Stimulated activated CD4-positive, alpha-beta T cell treated with anti-CD3 and anti-CD28 coated beads, Interleukin-12 subunit alpha, Interleukin-12 subunit beta, amount 100 ng/mL, for 4 hours (primary cell): ENCODE measurements around the gene TNFSF15.
"Not testable (repeated sequence)": the region's sequence is repeated elsewhere in the genome, so short reads cannot be mapped to it uniquely, and the experiment has no call there.

ENCODE experiments used
- DNase-seq: peaks from one replicate; pipeline ENCODE4 v3.0.0-alpha.2; 2020

Gene TNFSF15

DNA sequence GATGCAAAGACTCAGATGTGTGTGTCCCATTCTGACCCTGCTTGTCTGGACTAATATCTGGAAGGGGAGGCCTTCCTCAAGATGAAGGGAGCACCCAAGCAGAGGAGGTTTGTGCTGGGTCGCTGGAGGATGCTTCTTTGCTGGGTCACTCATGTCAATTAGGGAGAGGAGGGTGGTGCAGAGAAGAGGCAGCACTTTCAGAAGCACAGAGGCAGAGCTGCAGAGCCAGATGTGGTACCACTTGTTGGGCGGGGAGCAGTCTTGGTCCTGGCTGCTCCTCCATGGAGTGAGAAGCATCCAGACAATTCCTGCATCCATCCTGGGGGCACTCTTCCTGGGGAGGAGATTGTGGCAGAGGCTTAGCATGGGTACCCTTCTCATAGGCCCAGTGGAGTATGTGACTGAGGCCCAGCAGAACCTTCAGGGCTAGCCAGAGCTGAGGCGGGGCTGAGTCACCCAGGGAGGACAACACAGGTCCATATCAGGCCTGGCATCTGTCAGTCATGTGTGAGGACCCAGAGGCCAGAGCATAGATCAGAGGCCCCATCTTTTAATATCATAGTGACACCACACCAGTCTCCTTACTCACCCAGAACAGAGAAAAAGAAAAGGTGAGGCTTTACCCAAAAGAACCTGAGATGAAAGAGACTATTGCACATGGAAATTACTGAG, 59.8 kb downstream of the TNFSF15 start:
- no peak for DNase-seq

DNA sequence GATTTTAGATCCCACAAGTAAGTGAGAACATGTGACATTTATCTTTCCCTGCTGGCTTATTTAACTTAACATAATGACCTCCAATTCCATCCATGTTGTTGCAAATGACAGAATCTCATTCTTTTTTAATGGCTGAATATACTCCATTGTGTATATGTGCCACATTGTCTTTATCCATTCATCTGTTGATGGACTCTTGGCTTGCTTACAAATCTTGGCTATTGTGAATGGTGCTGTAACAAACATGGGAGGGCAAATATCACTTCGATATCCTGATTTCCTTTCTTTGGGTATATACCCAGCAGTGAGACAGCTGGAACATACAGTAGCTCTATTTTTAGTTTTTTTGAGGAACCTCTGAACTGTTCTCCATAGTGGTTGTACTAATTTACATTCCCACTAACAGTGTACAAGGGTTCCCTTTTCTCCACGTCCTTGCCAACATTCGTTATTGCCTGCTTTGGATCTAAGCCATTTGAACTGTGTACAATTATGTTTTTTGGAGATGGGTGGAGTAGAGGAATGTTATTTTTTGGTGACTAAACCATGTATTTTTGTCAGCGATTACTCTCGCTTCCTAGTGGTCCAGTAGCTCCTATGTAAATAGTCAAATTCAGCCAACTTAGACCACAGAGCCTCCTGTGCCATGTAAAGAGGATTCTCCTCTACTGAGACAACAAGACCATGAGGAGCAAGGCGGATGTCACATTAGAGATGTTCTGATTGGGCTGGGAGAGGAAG, 60.6 kb downstream of the TNFSF15 start:
- DNase-seq: no peak

GRCh38 chr9:114743446-114743845, 62.4 kb downstream of the TNFSF15 start:
- no peak for DNase-seq

GRCh38 chr9:114742947-114743346, 62.9 kb downstream of the TNFSF15 start:
- DNase-seq: no peak

- not testable (repeated sequence) for DNase-seq
These were observed 64.3 kb downstream of the TNFSF15 start for GRCh38 chr9:114741521-114741920.

DNA sequence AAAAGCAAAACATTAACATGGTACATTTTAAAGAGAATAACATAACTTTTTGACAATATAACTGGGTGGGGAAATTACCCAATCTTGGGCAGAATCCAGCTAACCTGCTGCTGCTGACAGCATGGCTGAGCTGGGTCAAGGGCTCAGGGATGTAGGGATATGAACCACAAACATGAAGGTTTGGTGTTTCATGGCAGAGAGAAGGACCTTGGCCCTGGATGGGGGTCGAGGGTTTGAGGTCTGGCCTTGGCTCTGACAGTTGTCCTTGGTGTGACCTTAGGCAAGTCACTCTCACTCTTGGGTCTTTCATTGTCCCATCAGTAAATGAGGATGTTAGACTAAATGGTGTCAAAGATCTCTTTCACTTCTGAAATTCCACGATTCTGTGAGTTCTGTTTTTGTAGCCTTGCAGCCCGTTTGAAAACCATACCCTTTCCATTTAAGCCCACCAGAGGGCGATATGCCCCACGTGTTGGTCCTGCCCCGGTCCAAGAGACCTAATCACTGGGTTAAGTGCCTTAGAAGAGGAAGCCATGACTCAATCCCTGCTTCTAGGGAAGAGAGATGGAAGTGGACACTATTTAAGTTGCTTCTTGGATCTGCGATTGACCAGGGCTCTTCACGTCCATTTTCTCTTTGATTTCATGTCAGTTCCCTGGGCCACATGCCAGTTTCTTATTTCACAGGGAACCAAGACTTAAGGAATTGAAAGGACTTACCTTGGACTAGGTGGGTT, 67.1 kb downstream of the TNFSF15 start:
- DNase-seq: peak; percentile 56

DNA sequence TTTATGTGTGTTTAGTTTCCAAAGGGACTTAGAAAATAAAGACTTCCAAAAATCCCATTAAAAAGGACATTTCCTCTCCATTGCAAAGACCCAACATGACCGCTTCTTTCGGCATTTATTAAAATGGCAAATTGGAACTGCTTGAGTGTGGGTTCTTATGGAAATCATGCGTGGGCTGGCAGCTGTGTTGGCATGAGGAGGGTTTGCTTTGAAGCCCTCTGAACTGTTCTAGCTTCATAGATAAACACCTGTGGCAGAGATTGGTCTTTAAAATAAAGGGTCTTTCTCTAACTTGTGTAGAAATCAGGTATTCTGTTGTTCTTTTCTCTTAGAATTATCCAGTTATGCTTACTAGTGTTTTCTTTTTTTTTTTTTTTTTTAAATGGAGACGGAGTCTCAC, 68.0 kb downstream of the TNFSF15 start:
- no peak for DNase-seq

DNA sequence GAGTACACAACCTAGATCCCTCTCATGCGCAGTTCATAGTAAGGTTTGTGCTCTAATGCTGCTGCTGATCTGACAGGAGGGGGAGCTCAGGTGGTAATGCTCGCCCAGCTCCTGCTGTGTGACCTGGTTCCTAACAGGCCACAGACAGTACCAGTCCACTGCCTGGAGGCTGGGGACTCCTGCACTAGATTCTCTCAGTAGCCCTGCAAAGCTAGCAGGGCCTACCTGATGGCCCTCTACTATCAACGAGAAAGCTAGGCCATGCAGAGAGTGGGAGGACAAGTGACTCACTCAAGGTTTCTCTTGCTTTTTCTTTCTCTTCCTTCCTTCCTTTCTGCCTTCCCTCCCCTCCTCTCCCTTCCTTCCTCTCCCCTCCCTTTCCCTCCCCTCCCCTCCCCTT, 68.7 kb downstream of the TNFSF15 start:
- peak; percentile 26 for DNase-seq

- no peak for DNase-seq
These were observed 70.1 kb downstream of the TNFSF15 start for GRCh38 chr9:114735704-114736103.

GRCh38 chr9:114735139-114735538, 70.7 kb downstream of the TNFSF15 start:
- not testable (repeated sequence) for DNase-seq
